ENCODE measurements around the gene SSH2. TPM values are rescaled to one million over a fixed set of nuclear protein-coding genes. Genes with fewer than 3 reads are reported as not detected.
"Not testable (repeated sequence)": the region's sequence is repeated elsewhere in the genome, so short reads cannot be mapped to it uniquely, and the experiment has no call there.

Gene SSH2
- total RNA-seq, 1 experiment from 2014 or later: 14.6 TPM

GRCh38 chr17:29864615-29865014, 65.4 kb downstream of the SSH2 start:
- Mint-ChIP-seq H3K9me3 (no peaks in the 10 kb centered on the region), H3K27me3 (ENCODE audit: low read depth) (no peaks in the 10 kb centered on the region), H3K36me3 (ENCODE audit: insufficient read depth in 1 of 3, low read depth in 3 of 3) (no peaks in the 10 kb centered on the region), H3K4me1 (peaks cover 24 to 35% of the 10 kb centered on the region in 2 experiments), H3K4me3 (no peak overlapping the region), H3K27ac (no peak overlapping the region; a peak in 1 of 7 replicates)
- Histone ChIP-seq H3K79me1 (ENCODE audit: insufficient read depth, low read depth, low read length, poor library complexity, severe bottlenecking) (no peaks in the 10 kb centered on the region), H4K8ac (replicated peaks; ENCODE audit: insufficient read length, low read depth, low read length) (no peak overlapping the region), H2BK20ac (ENCODE audit: low read depth, low read length, poor library complexity, severe bottlenecking) (no peak overlapping the region), H4K20me1 (ENCODE audit: control insufficient read depth, insufficient read depth, insufficient read length) (no peaks in the 10 kb centered on the region), H3K4ac (ENCODE audit: low read depth, low read length) (no peak overlapping the region), H3K23ac (ENCODE audit: insufficient read length, low read depth, low read length) (no peak overlapping the region), H2AFZ (ENCODE audit: low read length) (no peak overlapping the region), H2BK12ac (ENCODE audit: insufficient read length, low read depth, low read length) (no peak overlapping the region), H3K18ac (ENCODE audit: insufficient read length, low read depth, low read length) (no peak overlapping the region), H3K9me3 (ENCODE audit: control insufficient read depth, low read depth, low read length) (no peaks in the 10 kb centered on the region), H2BK120ac (ENCODE audit: low read depth, low read length, poor library complexity, severe bottlenecking) (no peak overlapping the region), H3K9ac (ENCODE audit: extremely low read depth, insufficient read length, low read length) (no peak overlapping the region), H3K27me3 (ENCODE audit: insufficient read depth, low read length) (no peaks in the 10 kb centered on the region), H3K79me2 (ENCODE audit: insufficient read depth, low read length) (no peaks in the 10 kb centered on the region), H3K4me2 (ENCODE audit: insufficient read depth, insufficient read length, low read length) (no peak overlapping the region), H3K56ac (ENCODE audit: insufficient read length, low read depth, low read length) (no peak overlapping the region), H3T11ph (ENCODE audit: low read length) (no peak overlapping the region), H4K5ac (ENCODE audit: insufficient read length, low read depth, low read length) (no peak overlapping the region), H3K23me2 (ENCODE audit: insufficient read length, low read depth, low read length, poor library complexity, severe bottlenecking) (no peaks in the 10 kb centered on the region), H4K91ac (ENCODE audit: insufficient read length, low read depth, low read length) (no peak overlapping the region), H2BK15ac (ENCODE audit: low read depth, low read length) (no peak overlapping the region), H3K14ac (ENCODE audit: insufficient read depth, low read length) (no peak overlapping the region), H3K4me1 (ENCODE audit: insufficient read depth, low read length) (no peaks in the 10 kb centered on the region), H2AK5ac (ENCODE audit: insufficient read length, low read length) (no peak overlapping the region), H2BK5ac (ENCODE audit: insufficient read length, low read length) (no peak overlapping the region), H3K27ac (ENCODE audit: insufficient read length, low read depth, low read length) (no peak overlapping the region)
- WGBS (ENCODE audit: extremely low coverage, insufficient read length, low lambda C conversion rate): no CpG with 5 or more reads among the region's 1 CpG
- DNase-seq: no peak
- no peak for TF ChIP-seq CTCF (conservative IDR thresholded peaks at IDR 0.05)

GRCh38 chr17:29864123-29864522, 65.9 kb downstream of the SSH2 start:
- H2BK15ac ChIP-seq (ENCODE audit: low read depth, low read length); H3K27me3 Mint-ChIP-seq (ENCODE audit: low read depth); DNase-seq; H3K23me2 ChIP-seq (ENCODE audit: insufficient read length, low read depth, low read length, poor library complexity, severe bottlenecking); H3T11ph ChIP-seq (ENCODE audit: low read length); H3K14ac ChIP-seq (ENCODE audit: insufficient read depth, low read length); H4K5ac ChIP-seq (ENCODE audit: insufficient read length, low read depth, low read length); H2BK20ac ChIP-seq (ENCODE audit: low read depth, low read length, poor library complexity, severe bottlenecking); H3K18ac ChIP-seq (ENCODE audit: insufficient read length, low read depth, low read length); H3K56ac ChIP-seq (ENCODE audit: insufficient read length, low read depth, low read length); H3K4me1 ChIP-seq (ENCODE audit: insufficient read depth, low read length); H3K4ac ChIP-seq (ENCODE audit: low read depth, low read length); H3K27ac ChIP-seq (ENCODE audit: insufficient read length, low read depth, low read length); H4K20me1 ChIP-seq (ENCODE audit: control insufficient read depth, insufficient read depth, insufficient read length); H3K4me3 Mint-ChIP-seq; H3K4me2 ChIP-seq (ENCODE audit: insufficient read depth, insufficient read length, low read length); H3K36me3 Mint-ChIP-seq (ENCODE audit: insufficient read depth in 1 of 3, low read depth in 3 of 3); H2AK5ac ChIP-seq (ENCODE audit: insufficient read length, low read length); H3K9me3 ChIP-seq (ENCODE audit: control insufficient read depth, low read depth, low read length); H2BK12ac ChIP-seq (ENCODE audit: insufficient read length, low read depth, low read length); H4K91ac ChIP-seq (ENCODE audit: insufficient read length, low read depth, low read length); H3K9ac ChIP-seq (ENCODE audit: extremely low read depth, insufficient read length, low read length); H3K79me1 ChIP-seq (ENCODE audit: insufficient read depth, low read depth, low read length, poor library complexity, severe bottlenecking); H4K8ac ChIP-seq (replicated peaks; ENCODE audit: insufficient read length, low read depth, low read length); H3K79me2 ChIP-seq (ENCODE audit: insufficient read depth, low read length); H3K27ac Mint-ChIP-seq; H2BK5ac ChIP-seq (ENCODE audit: insufficient read length, low read length); H2BK120ac ChIP-seq (ENCODE audit: low read depth, low read length, poor library complexity, severe bottlenecking); H3K23ac ChIP-seq (ENCODE audit: insufficient read length, low read depth, low read length); H3K27me3 ChIP-seq (ENCODE audit: insufficient read depth, low read length); H3K9me3 Mint-ChIP-seq; H2AFZ ChIP-seq (ENCODE audit: low read length): not testable (repeated sequence)
- peaks cover 24 to 35% of the 10 kb centered on the region in 2 experiments for H3K4me1 Mint-ChIP-seq
- no CpG with 5 or more reads among the region's 4 CpGs for WGBS (ENCODE audit: extremely low coverage, insufficient read length, low lambda C conversion rate)

All from H9 (cell line).